Measurements from ENCODE around the gene HAVCR1. TPM values are rescaled to one million over a fixed set of nuclear protein-coding genes. Genes with fewer than 3 reads are reported as not detected.

Gene HAVCR1
- total RNA-seq: not detected
- long read RNA-seq: 0 reads

- DNase-seq: no peak
- Histone ChIP-seq H3K27ac (no peak within 1 kb of the TSS), H3K36me3 (no peaks in the 10 kb centered on the region), H3K27me3 (no peaks in the 10 kb centered on the region), H3K4me3 (no peak within 1 kb of the TSS), H3K4me1 (no peaks in the 10 kb centered on the region), H3K9me3 (no peaks in the 10 kb centered on the region)
- peak; percentile 34 for ATAC-seq
- intact Hi-C loops (cut with DNase I): no loop called here
- no peak for TF ChIP-seq CTCF (IDR thresholded peaks at IDR 0.05)
Measured at GRCh38 chr5:157059093-157059539, at the start of gene HAVCR1. Gene HAVCR1 (minus strand): TSS chr5:157059116. CDS start chr5:157057943, 1,173 bp downstream.

- Histone ChIP-seq H3K36me3 (no peaks in the 10 kb centered on the region), H3K9me3 (no peaks in the 10 kb centered on the region), H3K27ac (peak overlapping the region; percentile 31), H3K4me3 (peak overlapping the region; percentile 40), H3K27me3 (no peaks in the 10 kb centered on the region), H3K4me1 (no peaks in the 10 kb centered on the region)
- DNase-seq (no peak), ATAC-seq (no peak)
- intact Hi-C loops (cut with DNase I): no loop called here
- no peak for TF ChIP-seq CTCF (IDR thresholded peaks at IDR 0.05)
Measured at GRCh38 chr5:157107508-157107907, 48.6 kb upstream of the HAVCR1 start.

GRCh38 chr5:157106630-157107461 is 47.9 kb upstream of the HAVCR1 start:
- no peak for TF ChIP-seq CTCF (IDR thresholded peaks at IDR 0.05)
- Histone ChIP-seq H3K9me3 (no peaks in the 10 kb centered on the region), H3K4me3 (peak overlapping the region; percentile 40), H3K27me3 (no peaks in the 10 kb centered on the region), H3K4me1 (no peaks in the 10 kb centered on the region), H3K36me3 (no peaks in the 10 kb centered on the region), H3K27ac (peak overlapping the region; percentile 66)
- DNase-seq (peak; percentile 70), ATAC-seq (peak; percentile 67)
- intact Hi-C loops (cut with DNase I): no loop called here

- DNase-seq (no peak), ATAC-seq (peak; percentile 92)
- H3K36me3 ChIP-seq: no peaks in the 10 kb centered on the region
- H3K27me3 ChIP-seq: no peaks in the 10 kb centered on the region
- no peaks in the 10 kb centered on the region for H3K4me1 ChIP-seq
- intact Hi-C loops (cut with DNase I): no loop called here
- no peak overlapping the region for H3K27ac ChIP-seq
- no peaks in the 10 kb centered on the region for H3K9me3 ChIP-seq
- TF ChIP-seq CTCF (IDR thresholded peaks at IDR 0.05): no peak
- H3K4me3 ChIP-seq: no peak overlapping the region
Measured at GRCh38 chr5:157100140-157100679, 41.3 kb upstream of the HAVCR1 start.

- DNase-seq (no peak), ATAC-seq (no peak)
- H3K9me3 ChIP-seq: no peaks in the 10 kb centered on the region
- intact Hi-C loops (cut with DNase I): no loop called here
- H3K36me3 ChIP-seq: peaks cover 3% of the 10 kb centered on the region
- no peaks in the 10 kb centered on the region for H3K4me1 ChIP-seq
- no peak for TF ChIP-seq CTCF (IDR thresholded peaks at IDR 0.05)
- H3K27ac ChIP-seq: no peak overlapping the region
- H3K4me3 ChIP-seq: no peak overlapping the region
- no peaks in the 10 kb centered on the region for H3K27me3 ChIP-seq
Measured at GRCh38 chr5:157088342-157088990, 29.6 kb upstream of the HAVCR1 start.
